ENCODE results near the gene SMC1B. TPM values are rescaled to one million over a fixed set of nuclear protein-coding genes. Genes with fewer than 3 reads are reported as not detected.

The SMC1B gene
- total and polyA plus RNA-seq, 4 donors: 0.02 to 0.05 TPM; not detected in 2

GRCh38 chr22:45329530-45329936, 83.9 kb downstream of the SMC1B start:
- DNase-seq (ENCODE audit: low spot score): no peak
- Histone ChIP-seq H3K9ac (ENCODE audit: low read depth in 1 of 2, low read length in 2 of 2) (no peak overlapping the region), H3K27ac (ENCODE audit: low read depth in 1 of 2, low read length in 2 of 2) (peak overlapping the region; percentile 83 to 87), H3K27me3 (ENCODE audit: control insufficient read depth in 4 of 4, insufficient read depth in 4 of 4, low read length in 3 of 4) (no peaks in the 10 kb centered on the region), H3K4me1 (ENCODE audit: control insufficient read depth in 4 of 4, insufficient read depth in 4 of 4, low read length in 3 of 4) (peaks cover 2 to 12% (median 9%) of the 10 kb centered on the region in 4 donors), H3K4me3 (ENCODE audit: low read depth in 1 of 3, low read length in 3 of 3) (no peak overlapping the region), H3K36me3 (ENCODE audit: control insufficient read depth in 4 of 4, insufficient read depth in 3 of 4, low read depth in 1 of 4, low read length in 3 of 4) (peaks cover 0 to 4% (median 2%) of the 10 kb centered on the region in 4 donors), H3K9me3 (ENCODE audit: control insufficient read depth in 4 of 4, low read length in 3 of 4) (no peaks in the 10 kb centered on the region)
- TF ChIP-seq MAX (IDR thresholded peaks at IDR 0.05) (peak; percentile 76), ZBTB33 (IDR thresholded peaks at IDR 0.05) (no peak), SP1 (IDR thresholded peaks at IDR 0.05) (no peak), FOXA2 (IDR thresholded peaks at IDR 0.05) (no peak), RXRA (IDR thresholded peaks at IDR 0.05) (peak in 1 of 2 donors; percentile 68), TAF1 (conservative IDR thresholded peaks at IDR 0.05) (no peak), HNF4A (conservative IDR thresholded peaks at IDR 0.05) (peak in 1 of 2 donors; percentile 29), YY1 (IDR thresholded peaks at IDR 0.05) (peak; percentile 79)
- WGBS: 30% methylated on average over 12 of the region's 12 CpGs

- DNase-seq (ENCODE audit: low spot score): peak; percentile 48
- Histone ChIP-seq H3K4me3 (ENCODE audit: low read depth in 1 of 3, low read length in 3 of 3) (no peak overlapping the region), H3K9me3 (ENCODE audit: control insufficient read depth in 4 of 4, low read length in 3 of 4) (no peaks in the 10 kb centered on the region), H3K36me3 (ENCODE audit: control insufficient read depth in 4 of 4, insufficient read depth in 3 of 4, low read depth in 1 of 4, low read length in 3 of 4) (peaks cover 0 to 7% (median 4%) of the 10 kb centered on the region in 4 donors), H3K4me1 (ENCODE audit: control insufficient read depth in 4 of 4, insufficient read depth in 4 of 4, low read length in 3 of 4) (peaks cover 0 to 9% (median 6%) of the 10 kb centered on the region in 4 donors), H3K27me3 (ENCODE audit: control insufficient read depth in 4 of 4, insufficient read depth in 4 of 4, low read length in 3 of 4) (no peaks in the 10 kb centered on the region), H3K27ac (ENCODE audit: low read depth in 1 of 2, low read length in 2 of 2) (peak overlapping the region; percentile 83 to 87), H3K9ac (ENCODE audit: low read depth in 1 of 2, low read length in 2 of 2) (peak overlapping the region in 1 of 2 donors; percentile 63)
- TF ChIP-seq MAX (IDR thresholded peaks at IDR 0.05) (peak; percentile 99), HNF4A (conservative IDR thresholded peaks at IDR 0.05) (peak; percentile 64 to 83), CTCF (IDR thresholded peaks at IDR 0.05; ENCODE audit: low read depth, low read length, missing input control) (no peak), HNF4G (IDR thresholded peaks at IDR 0.05) (no peak), ATF3 (IDR thresholded peaks at IDR 0.05) (no peak), TAF1 (conservative IDR thresholded peaks at IDR 0.05) (no peak), RAD21 (IDR thresholded peaks at IDR 0.05) (no peak), GABPA (IDR thresholded peaks at IDR 0.05 in 1 of 2, conservative IDR thresholded peaks at IDR 0.05 in 1 of 2) (peak in 1 of 2 donors; percentile 71), REST (IDR thresholded peaks at IDR 0.05) (peak; percentile 45), RXRA (IDR thresholded peaks at IDR 0.05) (peak; percentile 36 to 58), FOXA2 (IDR thresholded peaks at IDR 0.05) (no peak), SP1 (IDR thresholded peaks at IDR 0.05) (peak; percentile 21), YY1 (IDR thresholded peaks at IDR 0.05) (no peak), FOXA1 (IDR thresholded peaks at IDR 0.05) (no peak), ZBTB33 (IDR thresholded peaks at IDR 0.05) (no peak), NR2F2 (IDR thresholded peaks at IDR 0.05) (no peak), JUND (IDR thresholded peaks at IDR 0.05) (no peak), EGR1 (IDR thresholded peaks at IDR 0.05; ENCODE audit: low read depth in 2 of 2) (peak in 1 of 2 donors; percentile 47)
- 32% methylated on average over 8 of the region's 8 CpGs for WGBS
Measured at GRCh38 chr22:45328822-45329529, 84.4 kb downstream of the SMC1B start.
